Lower leg skin (tissue), 3 donors: ENCODE data around the gene ANKRD13B.

Experiments
- POLR2A ChIP-seq, 2 donors: fragments of 450-650 bp; IDR thresholded peaks; one replicate each; pipeline ENCODE4 v1.6.1; 2016 to 2017; ENCODE audit warnings: antibody characterized with exemption in 2 of 2, mild to moderate bottlenecking in 1 of 2, moderate library complexity in 1 of 2
- TF ChIP-seq, protein P1 (sequence below), 3 donors: fragments of 450-650 bp; IDR thresholded peaks; one replicate each; pipeline ENCODE4 v1.5.1; 2016; ENCODE audit warnings: antibody characterized with exemption in 3 of 3, mild to moderate bottlenecking in 3 of 3, moderate library complexity in 2 of 3

DNA sequence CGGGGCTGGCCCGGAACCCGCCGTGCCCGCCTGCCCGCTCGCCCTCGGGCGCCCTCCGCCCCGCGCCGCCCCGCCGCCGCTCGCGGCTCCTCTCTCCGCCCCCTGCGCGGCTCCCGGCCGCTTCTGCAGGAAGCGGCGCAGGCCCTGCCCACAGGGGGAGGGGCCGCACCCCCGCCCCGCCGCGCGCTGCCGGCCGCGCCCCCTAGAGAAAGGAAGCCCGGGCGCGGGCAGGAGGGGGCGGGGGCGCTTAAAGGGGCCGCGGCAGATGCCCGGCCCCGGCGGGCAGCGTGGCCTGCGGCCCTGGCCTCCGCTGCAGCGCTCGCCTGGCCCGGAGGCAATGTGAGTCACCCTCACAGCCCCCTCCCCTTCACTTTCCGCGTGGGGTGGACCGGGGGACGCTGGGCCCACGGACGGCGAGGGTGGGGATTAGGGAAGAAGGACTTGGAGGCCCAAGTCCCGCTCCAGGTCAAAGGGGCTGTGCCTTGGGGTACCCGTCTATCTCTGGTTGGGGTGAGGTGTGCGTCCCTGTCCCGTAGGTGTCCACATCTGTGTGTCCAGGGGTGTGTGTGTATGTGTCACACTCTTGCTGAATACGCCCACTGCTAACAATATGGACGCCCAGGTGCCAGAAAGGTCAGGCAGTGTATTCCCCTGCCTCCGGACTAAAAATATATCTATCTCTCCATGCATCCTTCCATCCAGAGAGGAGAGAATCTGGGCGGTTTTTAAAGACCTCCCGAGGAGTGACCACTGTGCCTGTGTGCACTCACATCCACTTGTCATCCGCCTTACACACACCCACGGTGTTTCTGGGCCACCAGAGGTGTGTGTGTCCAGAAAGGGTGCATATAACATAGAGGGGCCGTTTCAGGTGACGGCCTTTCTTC, 3.2 kb upstream of the ANKRD13B start, which contains the start of gene GIT1:
- TF ChIP-seq, protein P1, sequence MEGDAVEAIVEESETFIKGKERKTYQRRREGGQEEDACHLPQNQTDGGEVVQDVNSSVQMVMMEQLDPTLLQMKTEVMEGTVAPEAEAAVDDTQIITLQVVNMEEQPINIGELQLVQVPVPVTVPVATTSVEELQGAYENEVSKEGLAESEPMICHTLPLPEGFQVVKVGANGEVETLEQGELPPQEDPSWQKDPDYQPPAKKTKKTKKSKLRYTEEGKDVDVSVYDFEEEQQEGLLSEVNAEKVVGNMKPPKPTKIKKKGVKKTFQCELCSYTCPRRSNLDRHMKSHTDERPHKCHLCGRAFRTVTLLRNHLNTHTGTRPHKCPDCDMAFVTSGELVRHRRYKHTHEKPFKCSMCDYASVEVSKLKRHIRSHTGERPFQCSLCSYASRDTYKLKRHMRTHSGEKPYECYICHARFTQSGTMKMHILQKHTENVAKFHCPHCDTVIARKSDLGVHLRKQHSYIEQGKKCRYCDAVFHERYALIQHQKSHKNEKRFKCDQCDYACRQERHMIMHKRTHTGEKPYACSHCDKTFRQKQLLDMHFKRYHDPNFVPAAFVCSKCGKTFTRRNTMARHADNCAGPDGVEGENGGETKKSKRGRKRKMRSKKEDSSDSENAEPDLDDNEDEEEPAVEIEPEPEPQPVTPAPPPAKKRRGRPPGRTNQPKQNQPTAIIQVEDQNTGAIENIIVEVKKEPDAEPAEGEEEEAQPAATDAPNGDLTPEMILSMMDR (IDR thresholded peaks at IDR 0.05) = no peak
- no peak for TF ChIP-seq POLR2A (IDR thresholded peaks at IDR 0.05)
